HEK293 (cell line): Measurements from ENCODE around the gene ZNF22.
A peak's percentile ranks its signal among the peaks of the same experiment; 100 is the strongest.

Source experiments
- CTCF ChIA-PET: fragments of 350-600 bp; formaldehyde crosslinking; extraction: SDS; loops from one replicate; lab custom pipeline; 2021; ENCODE audit warnings: antibody characterized with exemption; lab: Yijun Ruan, JAX
- POLR2A ChIA-PET: fragments of 300-600 bp; formaldehyde crosslinking; extraction: SDS; loops from one replicate; lab custom pipeline; 2020; ENCODE audit warnings: antibody characterized with exemption, inconsistent platforms; lab: Yijun Ruan, JAX
- H3K27ac ChIP-seq: fragments of 200-500 bp; sonication (Bioruptor generic); 2 replicates; pipeline ENCODE4 v1.5.1; 2014; ENCODE audit warnings: low read depth, low read length, control low read depth, inconsistent platforms; ENCODE audit errors: extremely low read depth
- H3K36me3 ChIP-seq, 2 experiments: fragments of 200-500 bp in 1 of 2; sonication (Bioruptor generic) in 1 of 2; 1 replicate in 1 of 2; 2 replicates in 1 of 2; pipeline ENCODE4 v1.5.1; 2014 to 2017; ENCODE audit warnings: inconsistent platforms in 2 of 2, low read length in 2 of 2; ENCODE audit not compliant: control insufficient read depth in 2 of 2, insufficient read depth in 1 of 2
- H3K4me1 ChIP-seq: fragments of 200-500 bp; sonication (Bioruptor generic); 2 replicates; pipeline ENCODE4 v1.5.1; 2014; ENCODE audit warnings: mild to moderate bottlenecking, low read length, inconsistent platforms; ENCODE audit not compliant: control insufficient read depth, insufficient read depth
- H3K4me3 ChIP-seq: 2 replicates; pipeline ENCODE4 v1.5.1; 2011; ENCODE audit warnings: low read depth, mild to moderate bottlenecking, control low read depth, low read length, moderate library complexity
- H3K9me3 ChIP-seq: fragments of 200-500 bp; sonication (Bioruptor generic); 2 replicates; pipeline ENCODE4 v1.5.1; 2014; ENCODE audit warnings: low read depth, low read length, inconsistent platforms; ENCODE audit not compliant: control insufficient read depth, insufficient read depth
- GLIS2 ChIP-seq: fragments of 450-650 bp; formaldehyde crosslinking; IDR thresholded peaks from 2 replicates; pipeline ENCODE4 v1.5.1; 2016; ENCODE audit warnings: missing biosample characterization, missing genetic modification characterization
- MEIS1 ChIP-seq: sonication (generic); formaldehyde crosslinking; IDR thresholded peaks from 2 replicates; pipeline ENCODE4 v1.8.1; 2022; ENCODE audit warnings: missing genetic modification reagents, mild to moderate bottlenecking, borderline replicate concordance
- ZBTB17 ChIP-seq: fragments of 450-650 bp; formaldehyde crosslinking; IDR thresholded peaks from 2 replicates; pipeline ENCODE4 v1.5.1; 2016; ENCODE audit warnings: missing biosample characterization, missing genetic modification characterization
- ZNF114 ChIP-seq: fragments of 450-650 bp; formaldehyde crosslinking; IDR thresholded peaks from 2 replicates; pipeline ENCODE4 v1.5.0; 2017; ENCODE audit warnings: missing biosample characterization, missing genetic modification characterization
- ZNF138 ChIP-seq: fragments of 450-650 bp; formaldehyde crosslinking; IDR thresholded peaks from 2 replicates; pipeline ENCODE4 v1.5.1; 2016; ENCODE audit warnings: missing biosample characterization, missing genetic modification characterization, borderline replicate concordance
- ZNF155 ChIP-seq: fragments of 450-650 bp; formaldehyde crosslinking; IDR thresholded peaks from 2 replicates; pipeline ENCODE4 v1.5.1; 2016; ENCODE audit warnings: missing biosample characterization, missing genetic modification characterization
- ZNF202 ChIP-seq: fragments of 450-650 bp; formaldehyde crosslinking; IDR thresholded peaks from 2 replicates; pipeline ENCODE4 v1.5.1; 2016; ENCODE audit warnings: missing biosample characterization, missing genetic modification characterization, borderline replicate concordance
- ZNF248 ChIP-seq: fragments of 450-650 bp; formaldehyde crosslinking; IDR thresholded peaks from 2 replicates; pipeline ENCODE4 v1.5.1; 2017; ENCODE audit warnings: missing biosample characterization, missing genetic modification characterization
- ZNF266 ChIP-seq: fragments of 450-650 bp; formaldehyde crosslinking; IDR thresholded peaks from 2 replicates; pipeline ENCODE4 v1.5.1; 2016; ENCODE audit warnings: missing biosample characterization, missing genetic modification characterization, low read depth
- ZNF37A ChIP-seq: fragments of 450-650 bp; IDR thresholded peaks from 2 replicates; pipeline ENCODE4 v1.5.1; 2018; ENCODE audit warnings: missing biosample characterization, missing genetic modification characterization
- ZNF423 ChIP-seq: fragments of 450-650 bp; formaldehyde crosslinking; IDR thresholded peaks from 2 replicates; pipeline ENCODE4 v1.5.1; 2016; ENCODE audit warnings: missing biosample characterization, missing genetic modification characterization
- ZNF629 ChIP-seq: fragments of 450-650 bp; formaldehyde crosslinking; IDR thresholded peaks from 2 replicates; pipeline ENCODE4 v1.5.1; 2017; ENCODE audit warnings: missing biosample characterization, missing genetic modification characterization
- TF ChIP-seq, protein P1 (sequence below): fragments of 450-650 bp; formaldehyde crosslinking; IDR thresholded peaks from 2 replicates; pipeline ENCODE4 v1.5.1; 2016; ENCODE audit warnings: missing biosample characterization, missing genetic modification characterization
- TF ChIP-seq, protein P2 (sequence below): fragments of 450-650 bp; formaldehyde crosslinking; IDR thresholded peaks from 2 replicates; pipeline ENCODE4 v1.5.1; 2016; ENCODE audit warnings: missing biosample characterization, missing genetic modification characterization
- TF ChIP-seq, protein P3 (sequence below): fragments of 450-650 bp; formaldehyde crosslinking; IDR thresholded peaks from 2 replicates; pipeline ENCODE4 v1.5.1; 2016; ENCODE audit warnings: missing biosample characterization, missing genetic modification characterization
- TF ChIP-seq, protein P4 (sequence below): fragments of 450-650 bp; formaldehyde crosslinking; IDR thresholded peaks from 2 replicates; pipeline ENCODE4 v1.5.1; 2016; ENCODE audit warnings: missing biosample characterization, missing genetic modification characterization

Gene ZNF22

DNA sequence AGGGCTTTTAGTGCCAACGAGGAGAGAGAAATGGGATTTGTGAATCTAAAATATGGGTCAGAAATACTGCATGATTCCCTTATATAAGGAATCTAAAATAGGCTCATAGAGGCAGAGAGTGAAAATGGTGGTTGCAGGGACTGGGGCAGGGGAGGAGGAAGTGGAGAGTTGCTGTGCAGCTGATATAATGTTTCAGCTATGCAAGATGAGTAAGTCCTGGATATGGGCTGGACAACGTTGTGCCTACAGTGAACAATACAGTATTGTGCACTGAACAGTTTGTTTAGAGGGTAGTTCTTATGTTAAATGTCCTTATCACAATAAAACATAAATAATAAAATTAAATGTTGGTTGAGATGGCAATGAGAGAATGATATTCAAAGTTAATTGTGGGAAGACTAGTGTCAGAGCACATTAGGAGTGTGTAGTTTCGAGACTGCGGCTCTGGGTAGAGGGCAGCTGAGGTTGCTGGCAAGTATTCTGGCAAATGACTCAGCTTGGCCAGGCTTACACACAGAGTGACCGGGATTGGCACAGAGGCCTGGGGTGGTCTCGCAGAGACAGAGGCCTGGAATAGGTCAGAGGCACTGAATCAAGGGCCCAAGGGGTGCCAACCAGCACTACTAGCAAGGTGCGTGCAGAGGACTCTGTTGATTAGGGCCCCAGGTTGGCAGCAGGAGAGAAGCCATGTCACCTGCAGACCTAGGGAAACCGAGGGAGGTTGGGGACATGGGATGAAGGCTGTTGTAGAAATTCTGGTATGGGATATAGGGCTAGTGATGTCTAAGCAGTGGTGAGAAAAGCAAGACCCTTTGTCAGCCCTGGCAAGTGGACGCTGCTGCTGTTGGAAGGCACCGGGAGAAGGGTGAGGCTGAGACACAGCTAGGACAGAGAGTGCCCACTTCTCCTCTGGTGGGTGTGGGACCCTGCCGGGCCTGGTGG lies 19.3 kb upstream of the ZNF22 start (continued):
- TF ChIP-seq, protein P1, sequence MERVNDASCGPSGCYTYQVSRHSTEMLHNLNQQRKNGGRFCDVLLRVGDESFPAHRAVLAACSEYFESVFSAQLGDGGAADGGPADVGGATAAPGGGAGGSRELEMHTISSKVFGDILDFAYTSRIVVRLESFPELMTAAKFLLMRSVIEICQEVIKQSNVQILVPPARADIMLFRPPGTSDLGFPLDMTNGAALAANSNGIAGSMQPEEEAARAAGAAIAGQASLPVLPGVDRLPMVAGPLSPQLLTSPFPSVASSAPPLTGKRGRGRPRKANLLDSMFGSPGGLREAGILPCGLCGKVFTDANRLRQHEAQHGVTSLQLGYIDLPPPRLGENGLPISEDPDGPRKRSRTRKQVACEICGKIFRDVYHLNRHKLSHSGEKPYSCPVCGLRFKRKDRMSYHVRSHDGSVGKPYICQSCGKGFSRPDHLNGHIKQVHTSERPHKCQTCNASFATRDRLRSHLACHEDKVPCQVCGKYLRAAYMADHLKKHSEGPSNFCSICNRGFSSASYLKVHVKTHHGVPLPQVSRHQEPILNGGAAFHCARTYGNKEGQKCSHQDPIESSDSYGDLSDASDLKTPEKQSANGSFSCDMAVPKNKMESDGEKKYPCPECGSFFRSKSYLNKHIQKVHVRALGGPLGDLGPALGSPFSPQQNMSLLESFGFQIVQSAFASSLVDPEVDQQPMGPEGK (tag by site-specific recombination), result 0 out of 2 replicates have a peak, but pooled peaks have one; percentile 18
- TF ChIP-seq, protein P2, sequence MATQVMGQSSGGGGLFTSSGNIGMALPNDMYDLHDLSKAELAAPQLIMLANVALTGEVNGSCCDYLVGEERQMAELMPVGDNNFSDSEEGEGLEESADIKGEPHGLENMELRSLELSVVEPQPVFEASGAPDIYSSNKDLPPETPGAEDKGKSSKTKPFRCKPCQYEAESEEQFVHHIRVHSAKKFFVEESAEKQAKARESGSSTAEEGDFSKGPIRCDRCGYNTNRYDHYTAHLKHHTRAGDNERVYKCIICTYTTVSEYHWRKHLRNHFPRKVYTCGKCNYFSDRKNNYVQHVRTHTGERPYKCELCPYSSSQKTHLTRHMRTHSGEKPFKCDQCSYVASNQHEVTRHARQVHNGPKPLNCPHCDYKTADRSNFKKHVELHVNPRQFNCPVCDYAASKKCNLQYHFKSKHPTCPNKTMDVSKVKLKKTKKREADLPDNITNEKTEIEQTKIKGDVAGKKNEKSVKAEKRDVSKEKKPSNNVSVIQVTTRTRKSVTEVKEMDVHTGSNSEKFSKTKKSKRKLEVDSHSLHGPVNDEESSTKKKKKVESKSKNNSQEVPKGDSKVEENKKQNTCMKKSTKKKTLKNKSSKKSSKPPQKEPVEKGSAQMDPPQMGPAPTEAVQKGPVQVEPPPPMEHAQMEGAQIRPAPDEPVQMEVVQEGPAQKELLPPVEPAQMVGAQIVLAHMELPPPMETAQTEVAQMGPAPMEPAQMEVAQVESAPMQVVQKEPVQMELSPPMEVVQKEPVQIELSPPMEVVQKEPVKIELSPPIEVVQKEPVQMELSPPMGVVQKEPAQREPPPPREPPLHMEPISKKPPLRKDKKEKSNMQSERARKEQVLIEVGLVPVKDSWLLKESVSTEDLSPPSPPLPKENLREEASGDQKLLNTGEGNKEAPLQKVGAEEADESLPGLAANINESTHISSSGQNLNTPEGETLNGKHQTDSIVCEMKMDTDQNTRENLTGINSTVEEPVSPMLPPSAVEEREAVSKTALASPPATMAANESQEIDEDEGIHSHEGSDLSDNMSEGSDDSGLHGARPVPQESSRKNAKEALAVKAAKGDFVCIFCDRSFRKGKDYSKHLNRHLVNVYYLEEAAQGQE (tag by site-specific recombination), result no peak
- TF ChIP-seq, protein P3, sequence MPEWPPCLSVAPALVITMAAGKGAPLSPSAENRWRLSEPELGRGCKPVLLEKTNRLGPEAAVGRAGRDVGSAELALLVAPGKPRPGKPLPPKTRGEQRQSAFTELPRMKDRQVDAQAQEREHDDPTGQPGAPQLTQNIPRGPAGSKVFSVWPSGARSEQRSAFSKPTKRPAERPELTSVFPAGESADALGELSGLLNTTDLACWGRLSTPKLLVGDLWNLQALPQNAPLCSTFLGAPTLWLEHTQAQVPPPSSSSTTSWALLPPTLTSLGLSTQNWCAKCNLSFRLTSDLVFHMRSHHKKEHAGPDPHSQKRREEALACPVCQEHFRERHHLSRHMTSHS, result no peak
- no peak for TF ChIP-seq ZNF248 (tag by site-specific recombination)
- 0 out of 2 replicates have a peak, but pooled peaks have one; percentile 32 for TF ChIP-seq ZNF629 (tag by site-specific recombination)
- TF ChIP-seq ZNF138 (tag by site-specific recombination), result no peak
- TF ChIP-seq ZNF266 (tag by site-specific recombination), result no peak
- no peak for TF ChIP-seq MEIS1 (CRISPR knock-in tag)

DNA sequence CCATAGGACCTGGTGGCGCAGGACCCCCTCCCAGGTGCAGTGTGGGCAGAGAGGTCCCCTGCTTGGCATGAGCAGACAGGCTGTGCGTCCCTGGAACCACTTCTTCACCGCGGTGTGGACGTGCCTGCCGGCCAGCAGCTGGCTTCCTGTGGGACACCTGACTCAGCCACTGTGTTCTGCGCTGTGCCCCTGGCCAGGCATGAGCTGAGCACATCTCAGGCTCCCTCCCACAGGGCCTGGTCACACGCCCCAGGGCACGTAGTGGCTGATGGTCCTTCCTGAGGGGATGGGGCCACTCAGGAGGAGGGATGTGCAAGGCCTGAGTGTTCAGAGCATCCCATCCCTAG lies 18.6 kb upstream of the ZNF22 start:
- peaks cover 32% of the 10 kb centered on the region for H3K4me1 ChIP-seq
- CTCF ChIA-PET, result no interaction called here
- TF ChIP-seq ZNF114 (tag by site-specific recombination) (no peak), GLIS2 (no peak), ZNF155 (tag by site-specific recombination) (no peak), ZNF202 (tag by site-specific recombination) (no peak), ZBTB17 (no peak), ZNF423 (no peak), ZNF37A (tag by site-specific recombination) (no peak)
- TF ChIP-seq, protein P4, sequence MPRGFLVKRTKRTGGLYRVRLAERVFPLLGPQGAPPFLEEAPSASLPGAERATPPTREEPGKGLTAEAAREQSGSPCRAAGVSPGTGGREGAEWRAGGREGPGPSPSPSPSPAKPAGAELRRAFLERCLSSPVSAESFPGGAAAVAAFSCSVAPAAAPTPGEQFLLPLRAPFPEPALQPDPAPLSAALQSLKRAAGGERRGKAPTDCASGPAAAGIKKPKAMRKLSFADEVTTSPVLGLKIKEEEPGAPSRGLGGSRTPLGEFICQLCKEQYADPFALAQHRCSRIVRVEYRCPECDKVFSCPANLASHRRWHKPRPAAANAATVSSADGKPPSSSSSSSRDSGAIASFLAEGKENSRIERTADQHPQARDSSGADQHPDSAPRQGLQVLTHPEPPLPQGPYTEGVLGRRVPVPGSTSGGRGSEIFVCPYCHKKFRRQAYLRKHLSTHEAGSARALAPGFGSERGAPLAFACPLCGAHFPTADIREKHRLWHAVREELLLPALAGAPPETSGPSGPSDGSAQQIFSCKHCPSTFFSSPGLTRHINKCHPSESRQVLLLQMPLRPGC (tag by site-specific recombination), result no peak
- TF ChIP-seq, all 188 proteins: peak for 0
- Histone ChIP-seq H3K4me3 (no peak overlapping the region), H3K36me3 (no peaks in the 10 kb centered on the region), H3K27ac (no peak overlapping the region), H3K9me3 (no peaks in the 10 kb centered on the region)
- POLR2A ChIA-PET, result no interaction called here
